H9 (cell line): Measurements from ENCODE around the gene ERN1. TPM values are rescaled to one million over a fixed set of nuclear protein-coding genes. Genes with fewer than 3 reads are reported as not detected.

ENCODE experiments used
- DNase-seq: peaks from one replicate; pipeline ENCODE4 v3.0.0-alpha.2; 2017
- H2AFZ ChIP-seq: one replicate; pipeline ENCODE4 v1.6.1; 2013; ENCODE audit warnings: mild to moderate bottlenecking, low read length, control low read depth, moderate library complexity
- H2AK5ac ChIP-seq: 2 replicates; pipeline ENCODE4 v1.6.1; 2013; ENCODE audit warnings: low read length, control low read depth, mixed read lengths; ENCODE audit not compliant: insufficient read length
- H2BK120ac ChIP-seq: one replicate; pipeline ENCODE4 v1.6.1; 2013; ENCODE audit warnings: low read depth, mild to moderate bottlenecking, low read length, control low read depth, inconsistent platforms; ENCODE audit not compliant: poor library complexity, severe bottlenecking
- H2BK12ac ChIP-seq: 2 replicates; pipeline ENCODE4 v1.6.1; 2013; ENCODE audit warnings: low read length, control low read depth, mixed read lengths, low read depth; ENCODE audit not compliant: insufficient read length
- H2BK15ac ChIP-seq: 2 replicates; pipeline ENCODE4 v1.6.1; 2013; ENCODE audit warnings: low read depth, low read length, control low read depth
- H2BK20ac ChIP-seq: one replicate; pipeline ENCODE4 v1.6.1; 2013; ENCODE audit warnings: low read depth, mild to moderate bottlenecking, low read length, control low read depth, inconsistent platforms; ENCODE audit not compliant: poor library complexity, severe bottlenecking
- H2BK5ac ChIP-seq: 2 replicates; pipeline ENCODE4 v1.6.1; 2013; ENCODE audit warnings: low read length, control low read depth, mixed read lengths; ENCODE audit not compliant: insufficient read length
- H3K14ac ChIP-seq: 2 replicates; pipeline ENCODE4 v1.6.1; 2013; ENCODE audit warnings: low read length, control low read depth; ENCODE audit not compliant: insufficient read depth
- H3K18ac ChIP-seq: 2 replicates; pipeline ENCODE4 v1.6.1; 2013; ENCODE audit warnings: low read depth, mild to moderate bottlenecking, mixed read lengths, low read length, control low read depth; ENCODE audit not compliant: insufficient read length
- H3K23ac ChIP-seq: 2 replicates; pipeline ENCODE4 v1.6.1; 2013; ENCODE audit warnings: low read length, control low read depth, mixed read lengths, low read depth; ENCODE audit not compliant: insufficient read length
- H3K23me2 ChIP-seq: 2 replicates; pipeline ENCODE4 v1.6.1; 2013; ENCODE audit warnings: low read depth, mild to moderate bottlenecking, mixed read lengths, low read length, control low read depth; ENCODE audit not compliant: insufficient read length, poor library complexity, severe bottlenecking
- H3K27ac ChIP-seq: 2 replicates; pipeline ENCODE4 v1.5.1; 2013; ENCODE audit warnings: low read length, control low read depth, mixed read lengths, low read depth; ENCODE audit not compliant: insufficient read length
- H3K27me3 ChIP-seq: 2 replicates; pipeline ENCODE4 v1.6.1; 2013; ENCODE audit warnings: low read length, control low read depth, inconsistent platforms; ENCODE audit not compliant: insufficient read depth
- H3K4ac ChIP-seq: 2 replicates; pipeline ENCODE4 v1.6.1; 2013; ENCODE audit warnings: low read depth, mild to moderate bottlenecking, control low read depth, inconsistent platforms, low read length, moderate library complexity
- H3K4me1 ChIP-seq: 2 replicates; pipeline ENCODE4 v1.6.1; 2013; ENCODE audit warnings: low read length, control low read depth, inconsistent platforms; ENCODE audit not compliant: insufficient read depth
- H3K4me2 ChIP-seq: 2 replicates; pipeline ENCODE4 v1.6.1; 2013; ENCODE audit warnings: low read length, control low read depth, mixed read lengths; ENCODE audit not compliant: insufficient read length, insufficient read depth
- H3K56ac ChIP-seq: 2 replicates; pipeline ENCODE4 v1.6.1; 2013; ENCODE audit warnings: low read depth, mild to moderate bottlenecking, mixed read lengths, low read length, control low read depth; ENCODE audit not compliant: insufficient read length
- H3K79me1 ChIP-seq: 2 replicates; pipeline ENCODE4 v1.6.1; 2013; ENCODE audit warnings: low read depth, mild to moderate bottlenecking, moderate library complexity, low read length, control low read depth, inconsistent platforms; ENCODE audit not compliant: insufficient read depth, poor library complexity, severe bottlenecking
- H3K79me2 ChIP-seq: 2 replicates; pipeline ENCODE4 v1.6.1; 2013; ENCODE audit warnings: low read length, control low read depth, inconsistent platforms; ENCODE audit not compliant: insufficient read depth
- H3K9ac ChIP-seq: 2 replicates; pipeline ENCODE4 v1.6.1; 2013; ENCODE audit warnings: low read length, control low read depth, mixed read lengths; ENCODE audit not compliant: insufficient read length; ENCODE audit errors: extremely low read depth
- H3K9me3 ChIP-seq: one replicate; pipeline ENCODE4 v1.6.1; 2013; ENCODE audit warnings: low read depth, low read length, inconsistent platforms; ENCODE audit not compliant: control insufficient read depth
- H3T11ph ChIP-seq: one replicate; pipeline ENCODE4 v1.6.1; 2013; ENCODE audit warnings: mild to moderate bottlenecking, low read length, control low read depth, inconsistent platforms
- H4K20me1 ChIP-seq: one replicate; pipeline ENCODE4 v1.6.1; 2013; ENCODE audit not compliant: control insufficient read depth, insufficient read length, insufficient read depth
- H4K5ac ChIP-seq: 2 replicates; pipeline ENCODE4 v1.6.1; 2013; ENCODE audit warnings: low read depth, mild to moderate bottlenecking, mixed read lengths, low read length, control low read depth; ENCODE audit not compliant: insufficient read length
- H4K8ac ChIP-seq: replicated peaks from 2 replicates; pipeline ENCODE4 v1.6.1; 2013; ENCODE audit warnings: low read length, control low read depth, mixed read lengths, low read depth; ENCODE audit not compliant: insufficient read length
- H4K91ac ChIP-seq: 2 replicates; pipeline ENCODE4 v1.6.1; 2013; ENCODE audit warnings: low read depth, mild to moderate bottlenecking, moderate library complexity, mixed read lengths, low read length, control low read depth; ENCODE audit not compliant: insufficient read length
- H3K27ac Mint-ChIP-seq, 3 experiments: 2 replicates in 2 of 3; 3 replicates in 1 of 3; pipeline ENCODE4 v1.8.0; 2020 to 2021; ENCODE audit warnings: mixed read lengths in 3 of 3, mild to moderate bottlenecking in 1 of 3, moderate library complexity in 1 of 3
- H3K27me3 Mint-ChIP-seq: 2 replicates; pipeline ENCODE4 v1.8.0; 2021; ENCODE audit warnings: low read depth, mild to moderate bottlenecking, moderate library complexity, mixed read lengths
- H3K36me3 Mint-ChIP-seq, 3 experiments: 2 replicates in 2 of 3; 3 replicates in 1 of 3; pipeline ENCODE4 v1.8.0; 2020 to 2021; ENCODE audit warnings: low read depth in 3 of 3, mixed read lengths in 3 of 3; ENCODE audit not compliant: insufficient read depth in 1 of 3
- H3K4me1 Mint-ChIP-seq, 2 experiments: 2 replicates each; pipeline ENCODE4 v1.8.0; 2020; ENCODE audit warnings: mixed read lengths in 2 of 2
- H3K4me3 Mint-ChIP-seq, 2 experiments: 2 replicates in 1 of 2; 3 replicates in 1 of 2; pipeline ENCODE4 v1.8.0; 2020 to 2021; ENCODE audit warnings: mild to moderate bottlenecking in 2 of 2, mixed read lengths in 2 of 2, moderate library complexity in 1 of 2
- H3K9me3 Mint-ChIP-seq, 2 experiments: 2 replicates in 1 of 2; 3 replicates in 1 of 2; pipeline ENCODE4 v1.8.0; 2020; ENCODE audit warnings: mild to moderate bottlenecking in 2 of 2, mixed read lengths in 2 of 2, moderate library complexity in 1 of 2
- WGBS: extraction: QIAGEN DNeasy Blood & Tissue Kit; methylation state at CpG from one replicate; pipeline ENCODE4 v1.1.7; 2013; ENCODE audit warnings: missing lambda C conversion rate, low lambda C conversion rate, mixed read lengths; ENCODE audit not compliant: insufficient read length; ENCODE audit errors: extremely low coverage; 5-methylcytosine and 5-hydroxymethylcytosine counted together
- total RNA-seq: library from RNA; stranded (reverse); gene quantifications from 2 replicates; pipeline ENCODE4 v1.2.1, GENCODE V29; 2021
- TF ChIP-seq, protein P1 (sequence below): fragments of 200-600 bp; sonication (generic); conservative IDR thresholded peaks from 3 replicates; pipeline ENCODE4 v1.8.0; 2021; ENCODE audit warnings: antibody characterized with exemption, mild to moderate bottlenecking

ERN1 gene
- total RNA-seq, 1 experiment from 2014 or later = 5.0 TPM

DNA sequence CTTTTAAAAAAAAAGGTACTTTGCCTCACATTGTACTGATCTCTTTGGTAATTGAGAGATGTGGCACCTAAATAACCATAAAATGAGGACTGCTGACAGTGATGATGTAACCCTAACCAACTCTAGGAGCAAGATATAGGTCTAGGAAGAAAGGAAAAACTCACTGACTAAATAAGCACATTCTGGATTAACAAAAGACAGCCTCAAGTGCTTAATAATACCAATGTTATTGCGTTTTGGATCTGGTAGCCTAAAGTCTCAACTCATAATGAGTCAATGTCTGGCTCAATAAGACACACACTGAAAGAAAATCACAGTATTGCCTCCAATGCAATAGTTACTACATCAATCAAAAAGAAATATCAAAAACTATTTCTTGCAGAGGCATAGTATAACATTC, 3.0 kb downstream of the ERN1 start:
- no peak overlapping the region for H2AK5ac ChIP-seq
- peaks cover 30% of the 10 kb centered on the region for H3K27me3 Mint-ChIP-seq
- no peak overlapping the region for H2AFZ ChIP-seq
- H3K4me3 Mint-ChIP-seq = no peak overlapping the region
- no peak overlapping the region for H3K23ac ChIP-seq
- no peaks in the 10 kb centered on the region for H3K79me2 ChIP-seq
- no peaks in the 10 kb centered on the region for H3K9me3 Mint-ChIP-seq
- H3K4me1 Mint-ChIP-seq = peaks cover 8 to 10% of the 10 kb centered on the region in 2 experiments
- H3K9me3 ChIP-seq = no peaks in the 10 kb centered on the region
- TF ChIP-seq, protein P1, sequence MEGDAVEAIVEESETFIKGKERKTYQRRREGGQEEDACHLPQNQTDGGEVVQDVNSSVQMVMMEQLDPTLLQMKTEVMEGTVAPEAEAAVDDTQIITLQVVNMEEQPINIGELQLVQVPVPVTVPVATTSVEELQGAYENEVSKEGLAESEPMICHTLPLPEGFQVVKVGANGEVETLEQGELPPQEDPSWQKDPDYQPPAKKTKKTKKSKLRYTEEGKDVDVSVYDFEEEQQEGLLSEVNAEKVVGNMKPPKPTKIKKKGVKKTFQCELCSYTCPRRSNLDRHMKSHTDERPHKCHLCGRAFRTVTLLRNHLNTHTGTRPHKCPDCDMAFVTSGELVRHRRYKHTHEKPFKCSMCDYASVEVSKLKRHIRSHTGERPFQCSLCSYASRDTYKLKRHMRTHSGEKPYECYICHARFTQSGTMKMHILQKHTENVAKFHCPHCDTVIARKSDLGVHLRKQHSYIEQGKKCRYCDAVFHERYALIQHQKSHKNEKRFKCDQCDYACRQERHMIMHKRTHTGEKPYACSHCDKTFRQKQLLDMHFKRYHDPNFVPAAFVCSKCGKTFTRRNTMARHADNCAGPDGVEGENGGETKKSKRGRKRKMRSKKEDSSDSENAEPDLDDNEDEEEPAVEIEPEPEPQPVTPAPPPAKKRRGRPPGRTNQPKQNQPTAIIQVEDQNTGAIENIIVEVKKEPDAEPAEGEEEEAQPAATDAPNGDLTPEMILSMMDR = no peak
- no peak overlapping the region for H3K4me2 ChIP-seq
- H3K36me3 Mint-ChIP-seq = no peaks in the 10 kb centered on the region
- H3K79me1 ChIP-seq = no peaks in the 10 kb centered on the region
- 0 out of 2 replicates have a peak, but pooled peaks cover 3% of the 10 kb centered on the region for H3K4me1 ChIP-seq
- H3K27ac ChIP-seq = no peak overlapping the region
- no peak for DNase-seq
- no peak overlapping the region for H4K91ac ChIP-seq
- H4K5ac ChIP-seq = no peak overlapping the region
- no peak overlapping the region for H3K56ac ChIP-seq
- H3K9ac ChIP-seq = no peak overlapping the region
- H2BK5ac ChIP-seq = no peak overlapping the region
- no peak overlapping the region for H2BK15ac ChIP-seq
- H3K18ac ChIP-seq = no peak overlapping the region
- H2BK12ac ChIP-seq = no peak overlapping the region
- no peaks in the 10 kb centered on the region; the same call in 1 of the 2 replicates for H3K27me3 ChIP-seq
- no peak overlapping the region for H4K8ac ChIP-seq
- H3T11ph ChIP-seq = no peak overlapping the region
- H2BK20ac ChIP-seq = no peak overlapping the region
- no peak overlapping the region for H2BK120ac ChIP-seq
- H3K23me2 ChIP-seq = no peaks in the 10 kb centered on the region
- no peak overlapping the region for H3K14ac ChIP-seq
- H3K4ac ChIP-seq = no peak overlapping the region
- no peak overlapping the region for H3K27ac Mint-ChIP-seq
- no CpG with 5 or more reads among the region's 1 CpG for WGBS
- H4K20me1 ChIP-seq = no peaks in the 10 kb centered on the region
